ENCODE results near the gene UNKL.

Gene UNKL

GRCh38 chr16:1393613-1394176 is 20.8 kb downstream of the UNKL start:
- DNase-seq (ENCODE audit: low read depth) = no peak
- no peak overlapping the region for H3K4me3 ChIP-seq (replicated peaks; ENCODE audit: low read depth, low read length)
- no peak for TF ChIP-seq CTCF (IDR thresholded peaks at IDR 0.05; ENCODE audit: low read length, missing control alignments)

GRCh38 chr16:1392826-1393225 is 21.7 kb downstream of the UNKL start:
- no peak for TF ChIP-seq CTCF (IDR thresholded peaks at IDR 0.05; ENCODE audit: low read length, missing control alignments)
- no peak overlapping the region for H3K4me3 ChIP-seq (replicated peaks; ENCODE audit: low read depth, low read length)
- DNase-seq (ENCODE audit: low read depth) = no peak

GRCh38 chr16:1390239-1390779 is 24.2 kb downstream of the UNKL start:
- DNase-seq (ENCODE audit: low read depth) = no peak
- TF ChIP-seq CTCF (IDR thresholded peaks at IDR 0.05; ENCODE audit: low read length, missing control alignments) = no peak
- H3K4me3 ChIP-seq (replicated peaks; ENCODE audit: low read depth, low read length) = no peak overlapping the region

- no peak for TF ChIP-seq CTCF (IDR thresholded peaks at IDR 0.05; ENCODE audit: low read length, missing control alignments)
- H3K4me3 ChIP-seq (replicated peaks; ENCODE audit: low read depth, low read length) = no peak overlapping the region
- no peak for DNase-seq (ENCODE audit: low read depth)
Observed at GRCh38 chr16:1389762-1390161, 24.7 kb downstream of the UNKL start.

GRCh38 chr16:1387331-1387730 is 27.2 kb downstream of the UNKL start:
- no peak for TF ChIP-seq CTCF (IDR thresholded peaks at IDR 0.05; ENCODE audit: low read length, missing control alignments)
- DNase-seq (ENCODE audit: low read depth) = no peak

GRCh38 chr16:1385232-1385631 is 29.3 kb downstream of the UNKL start:
- TF ChIP-seq CTCF (IDR thresholded peaks at IDR 0.05; ENCODE audit: low read length, missing control alignments) = no peak
- no peak overlapping the region for H3K4me3 ChIP-seq (replicated peaks; ENCODE audit: low read depth, low read length)
- DNase-seq (ENCODE audit: low read depth) = no peak

More at GRCh38 chr16:1387331-1387730, 27.2 kb downstream of the UNKL start:
- H3K4me3 ChIP-seq (replicated peaks; ENCODE audit: low read depth, low read length) = no peak overlapping the region

GRCh38 chr16:1383556-1383955 is 30.9 kb downstream of the UNKL start:
- no peak for DNase-seq (ENCODE audit: low read depth)
- no peak overlapping the region for H3K4me3 ChIP-seq (replicated peaks; ENCODE audit: low read depth, low read length)
- no peak for TF ChIP-seq CTCF (IDR thresholded peaks at IDR 0.05; ENCODE audit: low read length, missing control alignments)
